KG1 (cell line): ENCODE data around the gene RPS3.

Experiments used
- DNase-seq: peaks from one replicate; lab custom pipeline; 2025; lab: John Stamatoyannopoulos, UW

Gene RPS3

GRCh38 chr11:75420224-75421034, 21.1 kb downstream of the RPS3 start:
- DNase-seq, result no peak

- no peak for DNase-seq
These were observed 21.8 kb downstream of the RPS3 start for GRCh38 chr11:75421035-75421602.

GRCh38 chr11:75421902-75422247, 22.6 kb downstream of the RPS3 start:
- DNase-seq, result no peak

- no peak for DNase-seq
These were observed 23.2 kb downstream of the RPS3 start for GRCh38 chr11:75422248-75423231.

- no peak for DNase-seq
These were observed 24.4 kb downstream of the RPS3 start for GRCh38 chr11:75423721-75424120.

GRCh38 chr11:75424396-75424795, 25.1 kb downstream of the RPS3 start:
- no peak for DNase-seq

GRCh38 chr11:75425422-75425821, 26.1 kb downstream of the RPS3 start:
- no peak for DNase-seq

GRCh38 chr11:75426720-75427086, 27.4 kb downstream of the RPS3 start:
- no peak for DNase-seq

GRCh38 chr11:75427181-75427580, 27.9 kb downstream of the RPS3 start:
- DNase-seq, result no peak

GRCh38 chr11:75428281-75428724, 29.0 kb downstream of the RPS3 start:
- DNase-seq, result no peak

GRCh38 chr11:75428989-75429640, 29.8 kb downstream of the RPS3 start:
- DNase-seq, result no peak

- no peak for DNase-seq
These were observed 30.3 kb downstream of the RPS3 start for GRCh38 chr11:75429641-75429901.

- no peak for DNase-seq
These were observed 30.8 kb downstream of the RPS3 start for GRCh38 chr11:75429902-75430713.

GRCh38 chr11:75430714-75431532, 31.6 kb downstream of the RPS3 start:
- DNase-seq, result no peak

- no peak for DNase-seq
These were observed 32.5 kb downstream of the RPS3 start for GRCh38 chr11:75431533-75432525.

GRCh38 chr11:75432911-75433321, 33.6 kb downstream of the RPS3 start, which contains the start of gene KLHL35:
TSS of gene KLHL35 (minus strand) at chr11:75433203. CDS start at chr11:75430629, 2,574 bp downstream.
- no peak for DNase-seq

- DNase-seq, result no peak
These were observed 34.1 kb downstream of the RPS3 start for GRCh38 chr11:75433443-75433842.

GRCh38 chr11:75434051-75434450, 34.7 kb downstream of the RPS3 start:
- DNase-seq, result no peak

- no peak for DNase-seq
These were observed 35.7 kb downstream of the RPS3 start for GRCh38 chr11:75434886-75435570.
